GM19099 (cell line): ENCODE data around the gene XYLT1.

Source experiments
- POLR2A ChIP-seq: IDR thresholded peaks from 3 replicates; pipeline ENCODE4 v1.6.1; 2011; ENCODE audit warnings: low read depth; ENCODE audit not compliant: insufficient read length; ENCODE audit errors: extremely low read depth

XYLT1 gene

GRCh38 chr16:17321824-17322223, 148.9 kb downstream of the XYLT1 start:
- TF ChIP-seq POLR2A: no peak

- no peak for TF ChIP-seq POLR2A
Observed at GRCh38 chr16:17320009-17320408, 150.8 kb downstream of the XYLT1 start.

GRCh38 chr16:17318238-17318637, 152.5 kb downstream of the XYLT1 start:
- no peak for TF ChIP-seq POLR2A

- TF ChIP-seq POLR2A: no peak
Observed at GRCh38 chr16:17316005-17316404, 154.8 kb downstream of the XYLT1 start.

- TF ChIP-seq POLR2A: no peak
Observed at GRCh38 chr16:17313793-17314547, 156.8 kb downstream of the XYLT1 start.

- TF ChIP-seq POLR2A: no peak
Observed at GRCh38 chr16:17313085-17313611, 157.6 kb downstream of the XYLT1 start.

GRCh38 chr16:17312094-17312710, 158.6 kb downstream of the XYLT1 start:
- TF ChIP-seq POLR2A: no peak

- TF ChIP-seq POLR2A: no peak
Observed at GRCh38 chr16:17311333-17312093, 159.2 kb downstream of the XYLT1 start.

- TF ChIP-seq POLR2A: no peak
Observed at GRCh38 chr16:17309510-17309909, 161.2 kb downstream of the XYLT1 start.

GRCh38 chr16:17308186-17308585, 162.6 kb downstream of the XYLT1 start:
- no peak for TF ChIP-seq POLR2A

GRCh38 chr16:17307504-17307903, 163.3 kb downstream of the XYLT1 start:
- no peak for TF ChIP-seq POLR2A

- no peak for TF ChIP-seq POLR2A
Observed at GRCh38 chr16:17306745-17307144, 164.0 kb downstream of the XYLT1 start.

- TF ChIP-seq POLR2A: no peak
Observed at GRCh38 chr16:17305694-17306093, 165.1 kb downstream of the XYLT1 start.

GRCh38 chr16:17304491-17305119, 166.2 kb downstream of the XYLT1 start:
- no peak for TF ChIP-seq POLR2A

- TF ChIP-seq POLR2A: no peak
Observed at GRCh38 chr16:17304106-17304490, 166.7 kb downstream of the XYLT1 start.
